ENCODE data around the gene UCK2. TPM values are rescaled to one million over a fixed set of nuclear protein-coding genes. Genes with fewer than 3 reads are reported as not detected.
A peak's percentile ranks its signal among the peaks of the same experiment; 100 is the strongest.

Gene UCK2
- total RNA-seq, 1 donor: 97.6 TPM

DNA sequence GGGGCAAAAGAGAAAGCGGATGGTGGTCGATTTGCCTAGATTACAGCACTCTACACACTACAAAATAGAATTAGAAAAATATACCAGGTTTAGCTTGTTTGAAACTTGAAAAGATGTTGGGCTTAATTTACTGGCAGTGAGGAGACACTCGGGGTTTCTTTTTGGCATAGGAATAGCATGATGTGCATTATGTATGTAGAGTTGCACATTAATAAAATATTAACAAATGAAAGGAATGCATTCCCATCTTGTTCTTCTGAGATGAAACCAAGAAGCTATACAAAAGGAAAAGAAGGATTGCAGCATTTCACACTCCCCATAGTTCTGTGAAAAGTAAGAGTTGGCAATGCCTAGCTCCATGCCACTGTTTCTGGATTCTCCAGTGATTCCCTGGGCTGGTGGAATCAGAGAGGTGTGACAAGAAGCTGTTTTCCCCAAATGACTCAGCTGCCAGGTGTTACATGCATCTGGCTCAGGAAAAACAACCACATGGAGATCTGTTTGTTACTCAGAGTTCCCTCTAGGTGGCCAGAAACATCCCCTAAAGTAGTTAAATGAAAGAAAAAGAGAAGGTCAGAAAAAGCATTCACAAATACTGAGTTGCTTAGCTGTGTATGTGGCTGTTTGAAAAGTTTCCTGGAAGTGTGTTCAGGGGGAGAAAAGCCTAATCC lies 115.6 kb downstream of the UCK2 start:
- H3K4me3 ChIP-seq (ENCODE audit: low read depth, low read length): no peak overlapping the region
- TF ChIP-seq, protein P1, sequence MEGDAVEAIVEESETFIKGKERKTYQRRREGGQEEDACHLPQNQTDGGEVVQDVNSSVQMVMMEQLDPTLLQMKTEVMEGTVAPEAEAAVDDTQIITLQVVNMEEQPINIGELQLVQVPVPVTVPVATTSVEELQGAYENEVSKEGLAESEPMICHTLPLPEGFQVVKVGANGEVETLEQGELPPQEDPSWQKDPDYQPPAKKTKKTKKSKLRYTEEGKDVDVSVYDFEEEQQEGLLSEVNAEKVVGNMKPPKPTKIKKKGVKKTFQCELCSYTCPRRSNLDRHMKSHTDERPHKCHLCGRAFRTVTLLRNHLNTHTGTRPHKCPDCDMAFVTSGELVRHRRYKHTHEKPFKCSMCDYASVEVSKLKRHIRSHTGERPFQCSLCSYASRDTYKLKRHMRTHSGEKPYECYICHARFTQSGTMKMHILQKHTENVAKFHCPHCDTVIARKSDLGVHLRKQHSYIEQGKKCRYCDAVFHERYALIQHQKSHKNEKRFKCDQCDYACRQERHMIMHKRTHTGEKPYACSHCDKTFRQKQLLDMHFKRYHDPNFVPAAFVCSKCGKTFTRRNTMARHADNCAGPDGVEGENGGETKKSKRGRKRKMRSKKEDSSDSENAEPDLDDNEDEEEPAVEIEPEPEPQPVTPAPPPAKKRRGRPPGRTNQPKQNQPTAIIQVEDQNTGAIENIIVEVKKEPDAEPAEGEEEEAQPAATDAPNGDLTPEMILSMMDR (IDR thresholded peaks at IDR 0.05; ENCODE audit: insufficient read depth, low read depth, low read length): no peak
- DNase-seq (ENCODE audit: low read depth): peak; percentile 9

DNA sequence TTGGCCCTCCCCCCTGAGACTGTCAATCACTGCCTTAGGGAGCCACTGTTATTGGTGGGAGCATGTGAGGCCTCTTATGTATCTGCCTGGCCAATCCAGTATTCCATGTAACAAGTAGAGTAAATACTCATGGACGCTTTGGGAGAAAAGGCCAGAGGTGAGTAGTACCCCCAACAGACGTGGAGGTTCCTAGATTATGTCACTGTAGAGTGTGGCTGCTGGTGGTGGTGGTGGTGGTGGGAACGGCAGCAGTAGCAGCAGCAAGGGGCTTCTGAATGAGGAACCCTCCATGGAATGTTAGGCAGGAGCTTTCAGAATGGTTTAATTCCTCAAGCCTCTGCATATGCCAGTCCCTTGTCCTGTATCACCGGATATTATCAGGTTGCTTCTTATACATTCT lies 118.5 kb downstream of the UCK2 start:
- TF ChIP-seq, protein P1 (IDR thresholded peaks at IDR 0.05; ENCODE audit: insufficient read depth, low read depth, low read length): no peak
- no peak overlapping the region for H3K4me3 ChIP-seq (ENCODE audit: low read depth, low read length)
- no peak for DNase-seq (ENCODE audit: low read depth)

GRCh38 chr1:165947797-165948455 lies 120.5 kb downstream of the UCK2 start:
- H3K4me3 ChIP-seq (ENCODE audit: low read depth, low read length): no peak overlapping the region
- no peak for DNase-seq (ENCODE audit: low read depth)
- TF ChIP-seq, protein P1 (IDR thresholded peaks at IDR 0.05; ENCODE audit: insufficient read depth, low read depth, low read length): no peak

- TF ChIP-seq, protein P1 (IDR thresholded peaks at IDR 0.05; ENCODE audit: insufficient read depth, low read depth, low read length): no peak
- no peak overlapping the region for H3K4me3 ChIP-seq (ENCODE audit: low read depth, low read length)
- DNase-seq (ENCODE audit: low read depth): peak; percentile 18
These were observed 122.1 kb downstream of the UCK2 start for GRCh38 chr1:165949335-165950130.

DNA sequence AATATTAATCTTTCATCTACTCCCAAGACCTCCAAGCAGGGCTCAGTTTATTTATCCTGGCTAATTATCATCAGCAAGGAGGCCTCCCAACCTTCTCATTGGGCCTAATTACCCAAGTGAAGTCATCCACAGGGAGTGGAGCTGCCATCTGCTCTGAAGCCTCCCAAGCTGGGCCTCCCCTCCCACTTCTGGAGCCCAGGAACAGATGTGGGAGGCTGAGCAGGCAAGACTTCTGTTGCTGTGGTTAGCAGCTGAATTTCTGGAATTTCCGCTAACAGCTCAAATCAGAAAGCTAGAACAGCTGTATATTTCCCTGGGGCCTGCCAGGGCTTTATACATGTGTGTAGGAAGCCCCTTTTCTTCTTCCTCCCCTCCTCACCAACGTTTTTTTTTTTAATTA lies 127.5 kb downstream of the UCK2 start:
- TF ChIP-seq, protein P1 (IDR thresholded peaks at IDR 0.05; ENCODE audit: insufficient read depth, low read depth, low read length): no peak
- DNase-seq (ENCODE audit: low read depth): peak; percentile 84
- no peak overlapping the region for H3K4me3 ChIP-seq (ENCODE audit: low read depth, low read length)

DNA sequence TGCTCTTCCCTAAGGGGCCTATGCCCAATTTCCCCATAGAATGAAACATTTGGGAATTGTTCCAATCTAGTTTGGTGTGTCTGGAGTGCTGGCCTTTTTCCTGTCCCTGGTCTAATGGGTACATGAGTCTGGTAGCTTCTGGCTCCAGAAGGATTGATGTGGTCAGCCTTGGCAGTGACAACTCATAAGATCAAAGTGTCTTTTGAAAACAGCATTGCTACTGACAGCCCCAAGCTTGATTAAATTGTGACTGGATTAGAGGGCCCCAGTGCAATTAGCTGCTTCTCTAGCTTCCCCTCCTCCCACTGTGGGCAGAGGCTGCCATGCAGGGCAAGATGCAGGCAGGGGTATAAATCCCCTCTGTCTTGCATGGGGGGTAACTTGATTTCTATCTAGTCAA lies 130.9 kb downstream of the UCK2 start:
- TF ChIP-seq, protein P1 (IDR thresholded peaks at IDR 0.05; ENCODE audit: insufficient read depth, low read depth, low read length): no peak
- no peak for DNase-seq (ENCODE audit: low read depth)

More for the DNA sequence above, 130.9 kb downstream of the UCK2 start:
- H3K4me3 ChIP-seq (ENCODE audit: low read depth, low read length): no peak overlapping the region

Data from fibroblast of villous mesenchyme (primary cell).